Right forelimb (tissue), 1 donor: ENCODE measurements around the gene KRTAP13-3.

ENCODE experiments used
- DNase-seq: peaks from one replicate; pipeline ENCODE4 v3.0.0-alpha.2; 2018

Gene KRTAP13-3

GRCh38 chr21:30425826-30426225 lies at the start of gene KRTAP13-3:
Gene KRTAP13-3 (minus strand): TSS chr21:30425926. CDS start chr21:30425912, 14 bp downstream.
- no peak for DNase-seq

- DNase-seq: no peak
These were observed 43.4 kb upstream of the KRTAP13-3 start for GRCh38 chr21:30468900-30469714.

GRCh38 chr21:30463713-30464112 lies 38.0 kb upstream of the KRTAP13-3 start:
- DNase-seq: no peak

GRCh38 chr21:30448514-30448913 lies 22.8 kb upstream of the KRTAP13-3 start:
- DNase-seq: no peak

GRCh38 chr21:30447056-30447455 lies 21.3 kb upstream of the KRTAP13-3 start:
- no peak for DNase-seq

GRCh38 chr21:30444204-30444603 lies 18.5 kb upstream of the KRTAP13-3 start:
- no peak for DNase-seq

- no peak for DNase-seq
These were observed 17.5 kb upstream of the KRTAP13-3 start for GRCh38 chr21:30443226-30443625.

- DNase-seq: no peak
These were observed 14.2 kb upstream of the KRTAP13-3 start, which contains the start of gene KRTAP15-1 for GRCh38 chr21:30439975-30440374. Gene KRTAP15-1 (plus strand): TSS chr21:30440275. CDS start chr21:30440328, 53 bp downstream.

- DNase-seq: no peak
These were observed 11.4 kb upstream of the KRTAP13-3 start for GRCh38 chr21:30437010-30437565.

GRCh38 chr21:30434033-30434631 lies 8.4 kb upstream of the KRTAP13-3 start:
- no peak for DNase-seq

- no peak for DNase-seq
These were observed 4.5 kb upstream of the KRTAP13-3 start, which contains the start of gene KRTAP13-4 for GRCh38 chr21:30430170-30430655. Gene KRTAP13-4 (plus strand): TSS chr21:30430220. CDS start chr21:30430276, 56 bp downstream.

- no peak for DNase-seq
These were observed 1.0 kb upstream of the KRTAP13-3 start for GRCh38 chr21:30426731-30427130.

- DNase-seq: no peak
These were observed 9.7 kb downstream of the KRTAP13-3 start for GRCh38 chr21:30415993-30416392.

- DNase-seq: no peak
These were observed 16.8 kb downstream of the KRTAP13-3 start for GRCh38 chr21:30408782-30409494.

GRCh38 chr21:30395731-30396130 lies 30.0 kb downstream of the KRTAP13-3 start, which contains the start of gene KRTAP13-1:
Gene KRTAP13-1 (plus strand): TSS chr21:30396031. CDS start chr21:30396087, 56 bp downstream.
- no peak for DNase-seq

- DNase-seq: no peak
These were observed 34.2 kb downstream of the KRTAP13-3 start for GRCh38 chr21:30391492-30392025.

GRCh38 chr21:30382201-30382600 lies 43.5 kb downstream of the KRTAP13-3 start:
- DNase-seq: no peak
